Measurements from ENCODE around the gene SELE.

DNA sequence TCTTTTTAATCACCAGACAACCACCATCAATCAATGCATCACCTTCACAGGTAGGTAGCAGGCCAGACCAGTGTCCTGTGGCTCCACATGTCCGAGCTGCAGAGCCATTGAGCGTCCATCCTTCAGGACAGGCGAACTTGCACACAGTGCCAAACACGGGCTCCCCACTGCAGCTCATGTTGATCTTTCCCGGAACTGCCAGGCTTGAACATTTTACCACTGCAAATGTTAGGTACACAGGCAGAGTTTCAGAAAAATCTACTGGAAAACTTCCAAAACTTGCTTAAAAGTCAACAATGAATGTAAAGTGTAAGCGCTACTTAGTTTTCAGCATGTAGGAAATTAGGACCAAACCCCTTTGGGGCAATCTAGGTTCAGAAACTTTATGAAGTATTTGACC, 6.6 kb downstream of the SELE start:
- TF ChIP-seq, protein P1, sequence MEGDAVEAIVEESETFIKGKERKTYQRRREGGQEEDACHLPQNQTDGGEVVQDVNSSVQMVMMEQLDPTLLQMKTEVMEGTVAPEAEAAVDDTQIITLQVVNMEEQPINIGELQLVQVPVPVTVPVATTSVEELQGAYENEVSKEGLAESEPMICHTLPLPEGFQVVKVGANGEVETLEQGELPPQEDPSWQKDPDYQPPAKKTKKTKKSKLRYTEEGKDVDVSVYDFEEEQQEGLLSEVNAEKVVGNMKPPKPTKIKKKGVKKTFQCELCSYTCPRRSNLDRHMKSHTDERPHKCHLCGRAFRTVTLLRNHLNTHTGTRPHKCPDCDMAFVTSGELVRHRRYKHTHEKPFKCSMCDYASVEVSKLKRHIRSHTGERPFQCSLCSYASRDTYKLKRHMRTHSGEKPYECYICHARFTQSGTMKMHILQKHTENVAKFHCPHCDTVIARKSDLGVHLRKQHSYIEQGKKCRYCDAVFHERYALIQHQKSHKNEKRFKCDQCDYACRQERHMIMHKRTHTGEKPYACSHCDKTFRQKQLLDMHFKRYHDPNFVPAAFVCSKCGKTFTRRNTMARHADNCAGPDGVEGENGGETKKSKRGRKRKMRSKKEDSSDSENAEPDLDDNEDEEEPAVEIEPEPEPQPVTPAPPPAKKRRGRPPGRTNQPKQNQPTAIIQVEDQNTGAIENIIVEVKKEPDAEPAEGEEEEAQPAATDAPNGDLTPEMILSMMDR (IDR thresholded peaks at IDR 0.05; ENCODE audit: low read depth, low read length, poor library complexity, severe bottlenecking), result no peak
- no peak for TF ChIP-seq EZH2phosphoT487 (IDR thresholded peaks at IDR 0.05; ENCODE audit: borderline replicate concordance, low read length)

Measured in DOHH2 (cell line).